ENCODE results near the gene DLG4.

GRCh38 chr17:7239091-7240027 is 19.7 kb upstream of the DLG4 start, which contains the start of gene PHF23:
- TF ChIP-seq CTCF (IDR thresholded peaks at IDR 0.05 in 8 of 11, conservative IDR thresholded peaks at IDR 0.05 in 3 of 11) (peak in 9 of 11 experiments; percentile 1 to 78 (median 56)), POLR2A (IDR thresholded peaks at IDR 0.05) (peak in 2 of 3 donors; percentile 31 to 77)
